DOHH2 (cell line): ENCODE data around the gene TEF.

ENCODE experiments used
- H3F3A ChIP-seq: fragments of 200-600 bp; sonication (generic), shearing (Covaris generic); 2 replicates; pipeline ENCODE4 v1.6.0; 2016; ENCODE audit warnings: antibody characterized with exemption, mild to moderate bottlenecking; ENCODE audit not compliant: control insufficient read depth, insufficient read depth
- H3K27ac ChIP-seq: fragments of 200-600 bp; sonication (generic); 2 replicates; pipeline ENCODE4 v1.5.1; 2014; ENCODE audit warnings: low read depth, mild to moderate bottlenecking, low read length, moderate library complexity
- H3K27me3 ChIP-seq: fragments of 200-600 bp; sonication (generic); 2 replicates; pipeline ENCODE4 v1.6.1; 2014; ENCODE audit warnings: mild to moderate bottlenecking, low read length, mixed read lengths; ENCODE audit not compliant: control insufficient read depth
- H3K36me3 ChIP-seq: fragments of 200-600 bp; sonication (generic); 2 replicates; pipeline ENCODE4 v1.6.1; 2014; ENCODE audit warnings: mild to moderate bottlenecking, low read length, moderate library complexity, mixed read lengths; ENCODE audit not compliant: control insufficient read depth
- H3K4me1 ChIP-seq: fragments of 200-600 bp; sonication (generic); 2 replicates; pipeline ENCODE4 v1.6.1; 2014; ENCODE audit warnings: mild to moderate bottlenecking, low read length, mixed read lengths; ENCODE audit not compliant: control insufficient read depth
- H3K4me2 ChIP-seq: fragments of 200-600 bp; sonication (generic); 2 replicates; pipeline ENCODE4 v1.6.0; 2014; ENCODE audit warnings: mild to moderate bottlenecking, low read length, moderate library complexity
- H3K4me3 ChIP-seq: fragments of 200-600 bp; sonication (generic); 2 replicates; pipeline ENCODE4 v1.5.1; 2014; ENCODE audit warnings: mild to moderate bottlenecking, low read length, mixed read lengths
- H3K79me2 ChIP-seq: fragments of 200-600 bp; sonication (generic); 2 replicates; pipeline ENCODE4 v1.6.1; 2014; ENCODE audit warnings: mild to moderate bottlenecking, low read length, mixed read lengths; ENCODE audit not compliant: control insufficient read depth
- H3K9me2 ChIP-seq: fragments of 200-600 bp; sonication (generic); replicated peaks from 2 replicates; pipeline ENCODE4 v1.6.1; 2014; ENCODE audit warnings: mild to moderate bottlenecking, low read length, mixed read lengths; ENCODE audit not compliant: control insufficient read depth
- H3K9me3 ChIP-seq: fragments of 200-600 bp; sonication (generic); 2 replicates; pipeline ENCODE4 v1.6.1; 2014; ENCODE audit warnings: antibody characterized with exemption, low read length, mixed read lengths; ENCODE audit not compliant: control insufficient read depth, insufficient read depth
- H4K20me1 ChIP-seq: fragments of 200-600 bp; sonication (generic); 2 replicates; pipeline ENCODE4 v1.6.0; 2014; ENCODE audit warnings: low read depth, mild to moderate bottlenecking, antibody characterized with exemption, low read length, moderate library complexity; ENCODE audit not compliant: control insufficient read depth, insufficient read depth
- EZH2phosphoT487 ChIP-seq: fragments of 200-600 bp; sonication (generic); IDR thresholded peaks from 2 replicates; pipeline ENCODE4 v1.6.1; 2017; ENCODE audit warnings: borderline replicate concordance, mild to moderate bottlenecking, antibody characterized with exemption, low read length, moderate library complexity, mixed read lengths
- TF ChIP-seq, protein P1 (sequence below): fragments of 200-600 bp; sonication (generic); IDR thresholded peaks from one replicate; pipeline ENCODE4 v1.5.1; 2014; ENCODE audit warnings: antibody characterized with exemption, mild to moderate bottlenecking, low read depth, low read length; ENCODE audit not compliant: poor library complexity, severe bottlenecking

The TEF gene

GRCh38 chr22:41410311-41410751, 28.6 kb downstream of the TEF start:
- Histone ChIP-seq H3K9me2 (no peaks in the 10 kb centered on the region), H3K4me2 (no peak overlapping the region), H3K27ac (no peak overlapping the region), H3K27me3 (no peaks in the 10 kb centered on the region), H3K36me3 (peaks cover 11% of the 10 kb centered on the region), H3K4me3 (no peak overlapping the region), H3K4me1 (peaks cover 86% of the 10 kb centered on the region), H3K9me3 (no peaks in the 10 kb centered on the region), H3K79me2 (peaks cover 37% of the 10 kb centered on the region), H3F3A (peaks cover 20% of the 10 kb centered on the region), H4K20me1 (no peaks in the 10 kb centered on the region)
- TF ChIP-seq, protein P1, sequence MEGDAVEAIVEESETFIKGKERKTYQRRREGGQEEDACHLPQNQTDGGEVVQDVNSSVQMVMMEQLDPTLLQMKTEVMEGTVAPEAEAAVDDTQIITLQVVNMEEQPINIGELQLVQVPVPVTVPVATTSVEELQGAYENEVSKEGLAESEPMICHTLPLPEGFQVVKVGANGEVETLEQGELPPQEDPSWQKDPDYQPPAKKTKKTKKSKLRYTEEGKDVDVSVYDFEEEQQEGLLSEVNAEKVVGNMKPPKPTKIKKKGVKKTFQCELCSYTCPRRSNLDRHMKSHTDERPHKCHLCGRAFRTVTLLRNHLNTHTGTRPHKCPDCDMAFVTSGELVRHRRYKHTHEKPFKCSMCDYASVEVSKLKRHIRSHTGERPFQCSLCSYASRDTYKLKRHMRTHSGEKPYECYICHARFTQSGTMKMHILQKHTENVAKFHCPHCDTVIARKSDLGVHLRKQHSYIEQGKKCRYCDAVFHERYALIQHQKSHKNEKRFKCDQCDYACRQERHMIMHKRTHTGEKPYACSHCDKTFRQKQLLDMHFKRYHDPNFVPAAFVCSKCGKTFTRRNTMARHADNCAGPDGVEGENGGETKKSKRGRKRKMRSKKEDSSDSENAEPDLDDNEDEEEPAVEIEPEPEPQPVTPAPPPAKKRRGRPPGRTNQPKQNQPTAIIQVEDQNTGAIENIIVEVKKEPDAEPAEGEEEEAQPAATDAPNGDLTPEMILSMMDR = no peak
- TF ChIP-seq EZH2phosphoT487 = no peak

GRCh38 chr22:41411021-41411851, 29.5 kb downstream of the TEF start:
- Histone ChIP-seq H3K79me2 (peaks cover 46% of the 10 kb centered on the region), H3K4me3 (peak overlapping the region; percentile 57), H3F3A (peaks cover 17% of the 10 kb centered on the region), H3K4me2 (peak overlapping the region; percentile 95), H3K9me2 (no peaks in the 10 kb centered on the region), H3K4me1 (peaks cover 84% of the 10 kb centered on the region), H3K27me3 (no peaks in the 10 kb centered on the region), H3K36me3 (peaks cover 16% of the 10 kb centered on the region), H4K20me1 (no peaks in the 10 kb centered on the region), H3K9me3 (no peaks in the 10 kb centered on the region), H3K27ac (peak overlapping the region; percentile 89)
- no peak for TF ChIP-seq EZH2phosphoT487
- TF ChIP-seq, protein P1 = no peak

- Histone ChIP-seq H3K36me3 (peaks cover 22% of the 10 kb centered on the region), H3K4me1 (peaks cover 50% of the 10 kb centered on the region), H4K20me1 (no peaks in the 10 kb centered on the region), H3K79me2 (peaks cover 80% of the 10 kb centered on the region), H3K27ac (no peak overlapping the region), H3K9me3 (no peaks in the 10 kb centered on the region), H3K9me2 (no peaks in the 10 kb centered on the region), H3K4me2 (peak overlapping the region; percentile 95), H3K4me3 (peak overlapping the region; percentile 91), H3K27me3 (no peaks in the 10 kb centered on the region), H3F3A (peaks cover 4% of the 10 kb centered on the region; the same call in 1 of the 2 replicates)
- TF ChIP-seq EZH2phosphoT487 = no peak
- TF ChIP-seq, protein P1 = no peak
Measured at GRCh38 chr22:41415554-41415953, 33.8 kb downstream of the TEF start.
